HEK293 (cell line): ENCODE measurements around the gene IL36G.

ENCODE experiments used
- CTCF ChIA-PET: fragments of 350-600 bp; formaldehyde crosslinking; extraction: SDS; loops from one replicate; lab custom pipeline; 2021; ENCODE audit warnings: antibody characterized with exemption; lab: Yijun Ruan, JAX
- POLR2A ChIA-PET: fragments of 300-600 bp; formaldehyde crosslinking; extraction: SDS; loops from one replicate; lab custom pipeline; 2020; ENCODE audit warnings: antibody characterized with exemption, inconsistent platforms; lab: Yijun Ruan, JAX
- H3K27ac ChIP-seq: fragments of 200-500 bp; sonication (Bioruptor generic); 2 replicates; pipeline ENCODE4 v1.5.1; 2014; ENCODE audit warnings: low read depth, low read length, control low read depth, inconsistent platforms; ENCODE audit errors: extremely low read depth
- H3K36me3 ChIP-seq, 2 experiments: fragments of 200-500 bp in 1 of 2; sonication (Bioruptor generic) in 1 of 2; 1 replicate in 1 of 2; 2 replicates in 1 of 2; pipeline ENCODE4 v1.5.1; 2014 to 2017; ENCODE audit warnings: inconsistent platforms in 2 of 2, low read length in 2 of 2; ENCODE audit not compliant: control insufficient read depth in 2 of 2, insufficient read depth in 1 of 2
- H3K4me1 ChIP-seq: fragments of 200-500 bp; sonication (Bioruptor generic); 2 replicates; pipeline ENCODE4 v1.5.1; 2014; ENCODE audit warnings: mild to moderate bottlenecking, low read length, inconsistent platforms; ENCODE audit not compliant: control insufficient read depth, insufficient read depth
- H3K4me3 ChIP-seq: 2 replicates; pipeline ENCODE4 v1.5.1; 2011; ENCODE audit warnings: low read depth, mild to moderate bottlenecking, control low read depth, low read length, moderate library complexity
- H3K9me3 ChIP-seq: fragments of 200-500 bp; sonication (Bioruptor generic); 2 replicates; pipeline ENCODE4 v1.5.1; 2014; ENCODE audit warnings: low read depth, low read length, inconsistent platforms; ENCODE audit not compliant: control insufficient read depth, insufficient read depth
- HIC1 ChIP-seq: fragments of 450-650 bp; formaldehyde crosslinking; IDR thresholded peaks from 2 replicates; pipeline ENCODE4 v1.5.1; 2016; ENCODE audit warnings: missing biosample characterization, missing genetic modification characterization
- KLF8 ChIP-seq: fragments of 450-650 bp; formaldehyde crosslinking; IDR thresholded peaks from 2 replicates; pipeline ENCODE4 v1.5.1; 2016; ENCODE audit warnings: missing biosample characterization, missing genetic modification characterization
- PBX3 ChIP-seq: sonication (generic); formaldehyde crosslinking; IDR thresholded peaks from 2 replicates; pipeline ENCODE4 v1.8.1; 2022; ENCODE audit warnings: mild to moderate bottlenecking, moderate library complexity, missing genetic modification reagents
- PRDM6 ChIP-seq: fragments of 450-650 bp; formaldehyde crosslinking; IDR thresholded peaks from 2 replicates; pipeline ENCODE4 v1.5.1; 2017; ENCODE audit warnings: missing biosample characterization, missing genetic modification characterization
- SETDB1 ChIP-seq: IDR thresholded peaks from one replicate; pipeline ENCODE4 v1.6.1; 2017; ENCODE audit warnings: mild to moderate bottlenecking, low read length, moderate library complexity, mixed read lengths; ENCODE audit not compliant: insufficient read length
- SP2 ChIP-seq: fragments of 450-650 bp; formaldehyde crosslinking; IDR thresholded peaks from 2 replicates; pipeline ENCODE4 v1.5.1; 2016; ENCODE audit warnings: missing biosample characterization, missing genetic modification characterization
- WT1 ChIP-seq: fragments of 450-650 bp; formaldehyde crosslinking; IDR thresholded peaks from 2 replicates; pipeline ENCODE4 v1.5.1; 2016; ENCODE audit warnings: missing biosample characterization, missing genetic modification characterization
- ZBTB11 ChIP-seq: fragments of 450-650 bp; formaldehyde crosslinking; conservative IDR thresholded peaks from 2 replicates; pipeline ENCODE4 v1.5.1; 2016; ENCODE audit warnings: low read depth, missing biosample characterization, missing genetic modification characterization
- ZIC2 ChIP-seq: fragments of 450-650 bp; formaldehyde crosslinking; IDR thresholded peaks from 2 replicates; pipeline ENCODE4 v1.5.1; 2016; ENCODE audit warnings: missing biosample characterization, missing genetic modification characterization
- ZNF132 ChIP-seq: fragments of 450-650 bp; formaldehyde crosslinking; IDR thresholded peaks from 2 replicates; pipeline ENCODE4 v1.5.1; 2017; ENCODE audit warnings: missing biosample characterization, missing genetic modification characterization, borderline replicate concordance
- ZNF26 ChIP-seq: fragments of 450-650 bp; formaldehyde crosslinking; IDR thresholded peaks from 2 replicates; pipeline ENCODE4 v1.5.1; 2016; ENCODE audit warnings: missing biosample characterization, missing genetic modification characterization
- ZNF292 ChIP-seq: fragments of 450-650 bp; formaldehyde crosslinking; IDR thresholded peaks from 2 replicates; pipeline ENCODE4 v1.5.1; 2016; ENCODE audit warnings: low read depth, missing biosample characterization, missing genetic modification characterization, borderline replicate concordance
- ZNF416 ChIP-seq: fragments of 450-650 bp; formaldehyde crosslinking; IDR thresholded peaks from 2 replicates; pipeline ENCODE4 v1.5.1; 2016; ENCODE audit warnings: missing biosample characterization, missing genetic modification characterization
- ZNF426 ChIP-seq: fragments of 450-650 bp; formaldehyde crosslinking; IDR thresholded peaks from 2 replicates; pipeline ENCODE4 v1.5.1; 2017; ENCODE audit warnings: missing biosample characterization, missing genetic modification characterization, mild to moderate bottlenecking, inconsistent platforms, moderate library complexity
- ZNF473 ChIP-seq: fragments of 450-650 bp; formaldehyde crosslinking; IDR thresholded peaks from 2 replicates; pipeline ENCODE4 v1.5.1; 2017; ENCODE audit warnings: missing biosample characterization, missing genetic modification characterization
- ZNF488 ChIP-seq: fragments of 450-650 bp; formaldehyde crosslinking; IDR thresholded peaks from 2 replicates; pipeline ENCODE4 v1.5.1; 2016; ENCODE audit warnings: missing biosample characterization, missing genetic modification characterization
- ZNF558 ChIP-seq: fragments of 450-650 bp; formaldehyde crosslinking; IDR thresholded peaks from 2 replicates; pipeline ENCODE4 v1.5.1; 2016; ENCODE audit warnings: missing biosample characterization, missing genetic modification characterization
- ZNF670 ChIP-seq: fragments of 450-650 bp; formaldehyde crosslinking; IDR thresholded peaks from 2 replicates; pipeline ENCODE4 v1.5.1; 2016; ENCODE audit warnings: missing biosample characterization, missing genetic modification characterization, low read depth
- ZNF707 ChIP-seq: fragments of 450-650 bp; formaldehyde crosslinking; IDR thresholded peaks from 2 replicates; pipeline ENCODE4 v1.5.1; 2016; ENCODE audit warnings: missing biosample characterization, missing genetic modification characterization
- ZNF791 ChIP-seq: fragments of 450-650 bp; formaldehyde crosslinking; IDR thresholded peaks from 2 replicates; pipeline ENCODE4 v1.5.1; 2016; ENCODE audit warnings: missing biosample characterization, missing genetic modification characterization

The IL36G gene

GRCh38 chr2:112936927-112937232, 40.9 kb upstream of the IL36G start:
- CTCF ChIA-PET, result no interaction called here
- no peaks in the 10 kb centered on the region for H3K4me1 ChIP-seq
- H3K27ac ChIP-seq, result no peak overlapping the region
- no peaks in the 10 kb centered on the region for H3K36me3 ChIP-seq
- no peak overlapping the region for H3K4me3 ChIP-seq
- H3K9me3 ChIP-seq, result no peaks in the 10 kb centered on the region
- POLR2A ChIA-PET, result no interaction called here
- TF ChIP-seq ZNF707 (tag by site-specific recombination), result no peak
- no peak for TF ChIP-seq PBX3
- TF ChIP-seq ZNF292, result no peak
- TF ChIP-seq ZNF791 (tag by site-specific recombination), result no peak
- no peak for TF ChIP-seq ZNF488
- no peak for TF ChIP-seq SETDB1
- no peak for TF ChIP-seq ZBTB11 (tag by site-specific recombination)
- no peak for TF ChIP-seq ZNF670 (tag by site-specific recombination)
- TF ChIP-seq KLF8, result no peak
- no peak for TF ChIP-seq ZNF416 (tag by site-specific recombination)
- TF ChIP-seq ZNF426, result no peak
- TF ChIP-seq HIC1 (tag by site-specific recombination), result no peak
- no peak for TF ChIP-seq ZNF26 (tag by site-specific recombination)
- no peak for TF ChIP-seq ZNF132 (tag by site-specific recombination)
- no peak for TF ChIP-seq ZIC2 (tag by site-specific recombination)
- no peak for TF ChIP-seq SP2
- no peak for TF ChIP-seq ZNF473 (tag by site-specific recombination)
- TF ChIP-seq ZNF558 (tag by site-specific recombination), result no peak
- TF ChIP-seq PRDM6 (tag by site-specific recombination), result no peak
- TF ChIP-seq WT1 (tag by site-specific recombination), result no peak
